Measurements from ENCODE around the gene GAMT.

GRCh38 chr19:1390890-1391423 is 10.4 kb downstream of the GAMT start:
- no peak for TF ChIP-seq CTCF (conservative IDR thresholded peaks at IDR 0.05; ENCODE audit: low read length)
- TF ChIP-seq EZH2phosphoT487 (IDR thresholded peaks at IDR 0.05; ENCODE audit: borderline replicate concordance), result no peak
